Psoas muscle (tissue), 8 donors: ENCODE measurements around the gene ITPR1. TPM values are rescaled to one million over a fixed set of nuclear protein-coding genes. Genes with fewer than 3 reads are reported as not detected.

Experiments
- ATAC-seq, 4 donors: fragments of 200-7000 bp; cut with Tn5 transposase; one replicate each; pipeline ENCODE4 v1.9.1; 2020; ENCODE audit warnings: moderate library complexity in 3 of 4, mild to moderate bottlenecking in 2 of 4
- DNase-seq, 2 donors: peaks; one replicate each; pipeline ENCODE4 v3.0.0-alpha.2; 2020
- H3K27ac ChIP-seq: fragments of 200-600 bp; one replicate; pipeline ENCODE4 v1.8.0; 2022
- H3K27me3 ChIP-seq, 3 donors: fragments of 200-600 bp in 1 of 3; one replicate each; pipeline versions ENCODE4 v1.6.1 to v1.8.0; 2013 to 2022; ENCODE audit warnings: low read length in 2 of 3, mild to moderate bottlenecking in 2 of 3, moderate library complexity in 1 of 3; ENCODE audit not compliant: insufficient read depth in 3 of 3
- H3K36me3 ChIP-seq, 2 donors: fragments of 200-600 bp in 1 of 2; one replicate each; pipeline versions ENCODE4 v1.6.1 to v1.8.0; 2013 to 2022; ENCODE audit warnings: low read depth in 1 of 2, mild to moderate bottlenecking in 1 of 2, moderate library complexity in 1 of 2; ENCODE audit not compliant: insufficient read depth in 1 of 2
- H3K4me1 ChIP-seq: fragments of 200-600 bp; one replicate; pipeline ENCODE4 v1.8.0; 2022
- H3K4me3 ChIP-seq: fragments of 200-600 bp; one replicate; pipeline ENCODE4 v1.8.0; 2022; ENCODE audit warnings: mild to moderate bottlenecking
- H3K9me3 ChIP-seq: fragments of 200-600 bp; one replicate; pipeline ENCODE4 v1.8.0; 2022
- WGBS, 3 donors: extraction: QIAGEN DNeasy Blood & Tissue Kit; methylation state at CpG; one replicate each; pipeline versions ENCODE4 v1.1.6 to v1.1.7; 2013; 5-methylcytosine and 5-hydroxymethylcytosine counted together
- intact Hi-C, 2 donors: fragments of 100-400 bp; cut with DNase I; formaldehyde crosslinking; loops; one replicate each; pipeline versions ENCODE4 v1.11.0 to v1.14.2; 2022
- polyA plus RNA-seq, 3 donors: library from polyadenylated mRNA; stranded (reverse); fragments of 200-250 nt; gene quantifications; one replicate each; pipeline ENCODE4 v1.2.3, GENCODE V29; 2013
- total RNA-seq, 4 donors: library from RNA; stranded (reverse); fragmentation: NEBNext Ultra II Directional in 2 of 4; extraction: Animal tissue kit (Norgen Biotek cat#: 25700) in 2 of 4; gene quantifications; one replicate each; pipeline versions ENCODE4 v1.2.1 to v1.2.4, GENCODE V29; 2021 to 2023
- TF ChIP-seq, protein P1 (sequence below): fragments of 200-600 bp; IDR thresholded peaks from one replicate; pipeline ENCODE4 v1.8.0; 2022; ENCODE audit warnings: antibody characterized with exemption
- donor health status: healthy with polysubstance abuse.
- donor health status: DM: no; HTN: no; CAD: no; lungs with moderate emphysema.
- donor health status: Bipolar disorder and iron deficiency.
- donor health status: healthy.
- donor health status: DM: yes; HTN: yes; CAD: no.
- donor health status: DM: no; HTN: no; CAD: no.
- donor health status: DM: no; HTN: no; CAD: no.
- donor health status: DM: yes; HTN: yes; CAD: no.

ITPR1 gene
- total and polyA plus RNA-seq, 7 donors = 4.4 to 9.2 (median 8.8) TPM

DNA sequence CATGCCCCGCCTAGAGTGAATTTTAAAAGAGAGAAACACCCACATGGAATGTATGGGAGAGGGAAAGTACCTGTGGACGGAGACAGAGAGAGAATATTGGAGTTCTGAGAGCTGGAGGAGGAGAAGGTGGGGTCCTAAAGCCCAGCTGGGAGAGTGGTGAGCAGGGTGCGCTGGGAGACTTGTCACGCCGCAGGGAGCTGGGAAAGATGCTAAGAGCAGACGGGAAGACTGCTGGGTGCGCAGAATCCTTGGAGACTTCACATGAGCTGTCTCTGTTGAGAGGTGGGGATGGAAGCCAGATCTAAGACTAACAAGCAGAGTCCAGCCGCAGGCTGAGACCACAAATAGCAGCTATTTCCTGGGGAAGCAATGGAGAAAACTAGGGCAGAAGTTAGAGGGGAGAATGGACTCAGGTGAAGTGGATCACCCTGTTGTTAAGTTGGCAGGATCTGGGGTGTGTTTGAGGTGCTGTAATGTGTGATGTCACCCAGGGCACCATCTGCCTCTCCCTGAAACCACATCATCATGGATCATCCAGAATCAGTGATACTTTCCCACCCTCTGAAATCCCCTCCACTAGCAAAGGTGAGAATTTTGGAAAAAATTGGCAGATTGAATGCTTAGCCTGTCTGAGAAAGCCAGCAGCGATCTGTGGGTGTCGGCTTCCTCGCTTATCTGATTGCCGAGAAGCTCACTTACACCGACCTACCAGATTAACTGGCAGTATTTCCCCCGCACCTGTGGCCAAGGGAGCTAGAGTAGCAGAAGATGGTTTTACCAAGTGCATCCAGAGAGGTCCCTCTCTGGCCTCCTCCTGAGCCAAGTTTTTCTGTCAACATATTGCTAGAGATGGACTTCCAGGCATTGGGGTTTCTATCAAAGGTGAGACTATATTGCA, 311.3 kb downstream of the ITPR1 start:
- H3K27me3 ChIP-seq = no peaks in the 10 kb centered on the region
- no peaks in the 10 kb centered on the region for H3K36me3 ChIP-seq
- no peak overlapping the region for H3K27ac ChIP-seq
- no peak for ATAC-seq
- H3K4me1 ChIP-seq = peaks cover 24% of the 10 kb centered on the region
- H3K9me3 ChIP-seq = no peaks in the 10 kb centered on the region
- intact Hi-C loops = loop anchor here in 1 of 2 donors (5.0 kb wide), 1 partner anchor 82 kb away; no protein-coding TSS in a partner anchor
- DNase-seq = no peak
- WGBS, 3 donors = 94 to 98% (median 95%) methylated on average over 14 of the region's 14 CpGs
- TF ChIP-seq, protein P1, sequence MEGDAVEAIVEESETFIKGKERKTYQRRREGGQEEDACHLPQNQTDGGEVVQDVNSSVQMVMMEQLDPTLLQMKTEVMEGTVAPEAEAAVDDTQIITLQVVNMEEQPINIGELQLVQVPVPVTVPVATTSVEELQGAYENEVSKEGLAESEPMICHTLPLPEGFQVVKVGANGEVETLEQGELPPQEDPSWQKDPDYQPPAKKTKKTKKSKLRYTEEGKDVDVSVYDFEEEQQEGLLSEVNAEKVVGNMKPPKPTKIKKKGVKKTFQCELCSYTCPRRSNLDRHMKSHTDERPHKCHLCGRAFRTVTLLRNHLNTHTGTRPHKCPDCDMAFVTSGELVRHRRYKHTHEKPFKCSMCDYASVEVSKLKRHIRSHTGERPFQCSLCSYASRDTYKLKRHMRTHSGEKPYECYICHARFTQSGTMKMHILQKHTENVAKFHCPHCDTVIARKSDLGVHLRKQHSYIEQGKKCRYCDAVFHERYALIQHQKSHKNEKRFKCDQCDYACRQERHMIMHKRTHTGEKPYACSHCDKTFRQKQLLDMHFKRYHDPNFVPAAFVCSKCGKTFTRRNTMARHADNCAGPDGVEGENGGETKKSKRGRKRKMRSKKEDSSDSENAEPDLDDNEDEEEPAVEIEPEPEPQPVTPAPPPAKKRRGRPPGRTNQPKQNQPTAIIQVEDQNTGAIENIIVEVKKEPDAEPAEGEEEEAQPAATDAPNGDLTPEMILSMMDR = no peak
- H3K4me3 ChIP-seq = no peak overlapping the region

DNA sequence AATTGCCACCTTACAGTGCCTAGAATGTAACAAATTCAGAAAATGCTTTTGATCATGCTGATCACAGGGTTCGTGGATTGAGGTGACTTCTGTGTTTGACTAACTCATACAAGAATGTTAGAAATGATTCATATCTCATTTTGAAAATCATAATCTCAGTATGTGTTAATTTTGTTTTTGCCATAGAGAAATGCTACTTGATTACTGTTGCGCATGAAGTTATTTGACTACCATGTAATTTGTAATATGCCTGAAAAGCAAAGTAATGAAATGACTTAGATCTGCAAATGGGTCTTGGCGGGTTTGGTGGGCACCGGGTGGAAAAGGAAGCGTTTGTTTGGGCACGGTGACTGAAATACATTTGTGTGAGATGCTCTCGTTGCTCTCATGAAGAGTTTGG, 312.5 kb downstream of the ITPR1 start:
- intact Hi-C loops = loop anchor here in 1 of 2 donors (5.0 kb wide), 1 partner anchor 83 kb away; no protein-coding TSS in a partner anchor
- no peak for ATAC-seq
- TF ChIP-seq, protein P1 = no peak
- DNase-seq = no peak
- H3K36me3 ChIP-seq = no peaks in the 10 kb centered on the region
- no peaks in the 10 kb centered on the region for H3K27me3 ChIP-seq
- no peak overlapping the region for H3K27ac ChIP-seq
- H3K4me3 ChIP-seq = no peak overlapping the region
- WGBS, 3 donors = 64 to 76% (median 68%) methylated on average over 7 of the region's 7 CpGs
- H3K4me1 ChIP-seq = peaks cover 18% of the 10 kb centered on the region
- no peaks in the 10 kb centered on the region for H3K9me3 ChIP-seq

DNA sequence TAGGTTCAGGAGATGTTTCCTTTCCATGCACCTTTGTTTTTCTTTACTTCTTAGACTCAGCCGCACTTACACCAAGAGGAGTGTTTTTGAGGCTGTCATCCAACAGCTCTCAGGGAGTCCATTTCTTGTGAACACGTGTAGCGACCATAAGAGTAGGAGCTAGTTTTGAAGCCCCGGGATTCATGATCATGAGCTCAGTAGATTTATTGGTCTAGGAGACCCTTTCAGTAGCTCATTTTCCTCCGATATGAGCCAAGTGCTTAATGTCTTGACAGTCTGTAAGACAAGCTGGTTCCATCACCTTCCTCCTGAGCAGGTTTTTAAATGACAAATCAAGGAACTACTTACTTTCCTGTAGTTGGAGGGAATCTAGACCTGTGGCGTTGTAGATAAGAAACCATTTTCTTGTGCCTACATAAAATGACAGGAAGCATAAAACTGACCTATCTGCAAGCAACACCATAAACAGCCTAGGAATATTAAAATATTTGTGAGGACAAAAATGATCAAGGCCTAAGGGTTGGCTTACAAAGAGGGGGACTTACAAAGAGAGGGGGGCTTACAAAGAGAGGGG, 313.5 kb downstream of the ITPR1 start:
- no peak overlapping the region for H3K27ac ChIP-seq
- no peaks in the 10 kb centered on the region for H3K36me3 ChIP-seq
- H3K4me3 ChIP-seq = no peak overlapping the region
- ATAC-seq = no peak
- TF ChIP-seq, protein P1 = no peak
- 95 to 98% (median 98%) methylated on average over 6 of the region's 6 CpGs for WGBS, 3 donors
- H3K27me3 ChIP-seq = no peaks in the 10 kb centered on the region
- no peak for DNase-seq
- intact Hi-C loops = loop anchor here in 1 of 2 donors (5.0 kb wide), 1 partner anchor 84 kb away; no protein-coding TSS in a partner anchor
- H3K4me1 ChIP-seq = peaks cover 18% of the 10 kb centered on the region
- H3K9me3 ChIP-seq = no peaks in the 10 kb centered on the region

DNA sequence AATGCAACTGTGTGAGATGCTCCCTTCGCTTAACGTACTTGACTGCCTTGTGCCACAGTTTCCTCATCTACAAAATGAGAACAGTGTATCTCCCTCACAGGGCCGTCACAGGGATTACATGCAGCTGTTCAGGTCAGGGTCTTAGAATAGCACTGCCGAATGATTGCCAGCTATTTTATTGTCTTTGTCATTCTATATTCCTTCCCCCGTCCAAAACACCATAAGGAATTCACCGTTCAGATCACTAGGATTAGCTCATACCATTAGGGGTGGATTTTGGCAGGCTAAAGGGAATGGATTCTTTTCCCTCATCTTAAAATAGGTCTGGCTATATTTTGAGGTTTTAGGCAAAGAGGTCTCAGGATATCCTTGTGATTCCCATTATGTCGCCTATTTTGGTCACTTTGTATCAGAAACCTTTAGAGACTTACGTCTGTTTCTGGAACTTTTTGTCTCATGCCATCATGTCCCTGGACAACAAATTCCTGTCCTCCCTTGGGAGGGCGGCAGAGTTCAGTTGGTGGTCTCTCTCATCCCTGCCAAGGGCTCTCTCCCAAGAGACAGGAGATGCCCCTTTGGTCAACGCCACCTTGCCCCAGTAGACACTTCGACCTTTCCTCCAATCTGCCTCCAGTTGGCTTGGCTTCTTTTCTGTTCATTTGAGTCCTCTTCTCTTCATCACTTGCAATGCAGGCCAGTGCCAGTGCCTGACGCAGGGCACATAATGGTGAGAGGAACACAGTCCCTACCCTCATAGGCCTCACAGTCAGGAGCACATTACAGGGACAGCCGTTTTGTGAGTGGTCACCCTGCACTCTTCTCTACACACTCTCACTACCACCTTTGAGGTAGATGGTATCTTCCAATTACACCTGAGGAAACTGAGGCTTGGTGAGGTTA, 314.5 kb downstream of the ITPR1 start:
- H3K36me3 ChIP-seq = no peaks in the 10 kb centered on the region
- WGBS, 3 donors = 23 to 33% (median 31%) methylated on average over 13 of the region's 13 CpGs
- H3K9me3 ChIP-seq = no peaks in the 10 kb centered on the region
- DNase-seq = peak; percentile 31 to 70
- TF ChIP-seq, protein P1 = peak; percentile 32
- intact Hi-C loops = loop anchor here in 1 of 2 donors (5.0 kb wide), 1 partner anchor 85 kb away; no protein-coding TSS in a partner anchor
- ATAC-seq = peak; percentile 92 to 93 (median 92)
- H3K4me3 ChIP-seq = no peak overlapping the region
- peak overlapping the region; percentile 80 for H3K27ac ChIP-seq
- no peaks in the 10 kb centered on the region for H3K27me3 ChIP-seq
- H3K4me1 ChIP-seq = peaks cover 18% of the 10 kb centered on the region
